ENCODE results near the gene CDK15. TPM values are rescaled to one million over a fixed set of nuclear protein-coding genes. Genes with fewer than 3 reads are reported as not detected.

Gene CDK15
- total and polyA plus RNA-seq, 2 experiments from 2014 or later: 0.27 TPM; not detected in 1

DNA sequence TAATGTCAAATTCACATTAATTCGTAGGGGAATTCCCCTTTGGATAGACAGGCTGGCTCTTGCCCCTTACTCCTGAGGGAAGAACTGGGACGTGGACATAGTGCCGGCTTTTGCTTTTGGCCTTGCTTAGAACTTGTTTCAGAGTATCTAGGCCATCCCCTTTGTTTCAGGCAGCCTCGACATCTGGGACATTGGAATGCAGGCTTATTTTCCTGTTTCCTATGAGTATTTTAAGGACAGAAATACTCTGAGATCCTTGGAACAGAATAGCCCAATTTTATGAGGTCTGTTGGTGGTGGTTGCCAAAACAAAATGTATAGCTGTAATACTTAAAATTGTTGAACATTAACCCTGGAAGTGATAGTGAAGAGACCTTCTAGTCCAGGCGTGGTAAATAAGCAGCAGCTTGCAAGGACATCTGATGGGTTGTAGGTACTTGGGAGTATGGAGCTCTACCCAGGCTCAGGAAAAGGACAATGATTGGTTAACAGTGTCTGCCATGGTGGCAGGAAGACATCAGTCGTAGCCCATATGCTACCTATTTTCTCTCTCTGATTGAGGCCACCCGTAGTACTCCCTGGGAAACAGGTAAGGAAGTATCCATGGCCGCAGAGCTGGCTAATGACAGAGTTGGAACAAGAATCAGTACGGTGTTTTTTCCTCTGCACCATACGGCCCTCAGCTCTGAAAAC, 112.4 kb downstream of the CDK15 start (continued):
- TF ChIP-seq, protein P1, sequence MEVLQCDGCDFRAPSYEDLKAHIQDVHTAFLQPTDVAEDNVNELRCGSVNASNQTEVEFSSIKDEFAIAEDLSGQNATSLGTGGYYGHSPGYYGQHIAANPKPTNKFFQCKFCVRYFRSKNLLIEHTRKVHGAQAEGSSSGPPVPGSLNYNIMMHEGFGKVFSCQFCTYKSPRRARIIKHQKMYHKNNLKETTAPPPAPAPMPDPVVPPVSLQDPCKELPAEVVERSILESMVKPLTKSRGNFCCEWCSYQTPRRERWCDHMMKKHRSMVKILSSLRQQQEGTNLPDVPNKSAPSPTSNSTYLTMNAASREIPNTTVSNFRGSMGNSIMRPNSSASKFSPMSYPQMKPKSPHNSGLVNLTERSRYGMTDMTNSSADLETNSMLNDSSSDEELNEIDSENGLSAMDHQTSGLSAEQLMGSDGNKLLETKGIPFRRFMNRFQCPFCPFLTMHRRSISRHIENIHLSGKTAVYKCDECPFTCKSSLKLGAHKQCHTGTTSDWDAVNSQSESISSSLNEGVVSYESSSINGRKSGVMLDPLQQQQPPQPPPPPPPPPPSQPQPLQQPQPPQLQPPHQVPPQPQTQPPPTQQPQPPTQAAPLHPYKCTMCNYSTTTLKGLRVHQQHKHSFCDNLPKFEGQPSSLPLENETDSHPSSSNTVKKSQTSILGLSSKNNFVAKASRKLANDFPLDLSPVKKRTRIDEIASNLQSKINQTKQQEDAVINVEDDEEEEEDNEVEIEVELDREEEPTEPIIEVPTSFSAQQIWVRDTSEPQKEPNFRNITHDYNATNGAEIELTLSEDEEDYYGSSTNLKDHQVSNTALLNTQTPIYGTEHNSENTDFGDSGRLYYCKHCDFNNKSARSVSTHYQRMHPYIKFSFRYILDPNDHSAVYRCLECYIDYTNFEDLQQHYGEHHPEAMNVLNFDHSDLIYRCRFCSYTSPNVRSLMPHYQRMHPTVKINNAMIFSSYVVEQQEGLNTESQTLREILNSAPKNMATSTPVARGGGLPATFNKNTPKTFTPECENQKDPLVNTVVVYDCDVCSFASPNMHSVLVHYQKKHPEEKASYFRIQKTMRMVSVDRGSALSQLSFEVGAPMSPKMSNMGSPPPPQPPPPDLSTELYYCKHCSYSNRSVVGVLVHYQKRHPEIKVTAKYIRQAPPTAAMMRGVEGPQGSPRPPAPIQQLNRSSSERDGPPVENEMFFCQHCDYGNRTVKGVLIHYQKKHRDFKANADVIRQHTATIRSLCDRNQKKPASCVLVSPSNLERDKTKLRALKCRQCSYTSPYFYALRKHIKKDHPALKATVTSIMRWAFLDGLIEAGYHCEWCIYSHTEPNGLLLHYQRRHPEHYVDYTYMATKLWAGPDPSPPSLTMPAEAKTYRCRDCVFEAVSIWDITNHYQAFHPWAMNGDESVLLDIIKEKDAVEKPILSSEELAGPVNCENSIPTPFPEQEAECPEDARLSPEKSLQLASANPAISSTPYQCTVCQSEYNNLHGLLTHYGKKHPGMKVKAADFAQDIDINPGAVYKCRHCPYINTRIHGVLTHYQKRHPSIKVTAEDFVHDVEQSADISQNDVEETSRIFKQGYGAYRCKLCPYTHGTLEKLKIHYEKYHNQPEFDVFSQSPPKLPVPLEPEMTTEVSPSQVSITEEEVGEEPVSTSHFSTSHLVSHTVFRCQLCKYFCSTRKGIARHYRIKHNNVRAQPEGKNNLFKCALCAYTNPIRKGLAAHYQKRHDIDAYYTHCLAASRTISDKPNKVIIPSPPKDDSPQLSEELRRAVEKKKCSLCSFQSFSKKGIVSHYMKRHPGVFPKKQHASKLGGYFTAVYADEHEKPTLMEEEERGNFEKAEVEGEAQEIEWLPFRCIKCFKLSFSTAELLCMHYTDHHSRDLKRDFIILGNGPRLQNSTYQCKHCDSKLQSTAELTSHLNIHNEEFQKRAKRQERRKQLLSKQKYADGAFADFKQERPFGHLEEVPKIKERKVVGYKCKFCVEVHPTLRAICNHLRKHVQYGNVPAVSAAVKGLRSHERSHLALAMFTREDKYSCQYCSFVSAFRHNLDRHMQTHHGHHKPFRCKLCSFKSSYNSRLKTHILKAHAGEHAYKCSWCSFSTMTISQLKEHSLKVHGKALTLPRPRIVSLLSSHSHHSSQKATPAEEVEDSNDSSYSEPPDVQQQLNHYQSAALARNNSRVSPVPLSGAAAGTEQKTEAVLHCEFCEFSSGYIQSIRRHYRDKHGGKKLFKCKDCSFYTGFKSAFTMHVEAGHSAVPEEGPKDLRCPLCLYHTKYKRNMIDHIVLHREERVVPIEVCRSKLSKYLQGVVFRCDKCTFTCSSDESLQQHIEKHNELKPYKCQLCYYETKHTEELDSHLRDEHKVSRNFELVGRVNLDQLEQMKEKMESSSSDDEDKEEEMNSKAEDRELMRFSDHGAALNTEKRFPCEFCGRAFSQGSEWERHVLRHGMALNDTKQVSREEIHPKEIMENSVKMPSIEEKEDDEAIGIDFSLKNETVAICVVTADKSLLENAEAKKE (CRISPR knock-in tag; IDR thresholded peaks at IDR 0.05): no peak
- TF ChIP-seq, protein P2, sequence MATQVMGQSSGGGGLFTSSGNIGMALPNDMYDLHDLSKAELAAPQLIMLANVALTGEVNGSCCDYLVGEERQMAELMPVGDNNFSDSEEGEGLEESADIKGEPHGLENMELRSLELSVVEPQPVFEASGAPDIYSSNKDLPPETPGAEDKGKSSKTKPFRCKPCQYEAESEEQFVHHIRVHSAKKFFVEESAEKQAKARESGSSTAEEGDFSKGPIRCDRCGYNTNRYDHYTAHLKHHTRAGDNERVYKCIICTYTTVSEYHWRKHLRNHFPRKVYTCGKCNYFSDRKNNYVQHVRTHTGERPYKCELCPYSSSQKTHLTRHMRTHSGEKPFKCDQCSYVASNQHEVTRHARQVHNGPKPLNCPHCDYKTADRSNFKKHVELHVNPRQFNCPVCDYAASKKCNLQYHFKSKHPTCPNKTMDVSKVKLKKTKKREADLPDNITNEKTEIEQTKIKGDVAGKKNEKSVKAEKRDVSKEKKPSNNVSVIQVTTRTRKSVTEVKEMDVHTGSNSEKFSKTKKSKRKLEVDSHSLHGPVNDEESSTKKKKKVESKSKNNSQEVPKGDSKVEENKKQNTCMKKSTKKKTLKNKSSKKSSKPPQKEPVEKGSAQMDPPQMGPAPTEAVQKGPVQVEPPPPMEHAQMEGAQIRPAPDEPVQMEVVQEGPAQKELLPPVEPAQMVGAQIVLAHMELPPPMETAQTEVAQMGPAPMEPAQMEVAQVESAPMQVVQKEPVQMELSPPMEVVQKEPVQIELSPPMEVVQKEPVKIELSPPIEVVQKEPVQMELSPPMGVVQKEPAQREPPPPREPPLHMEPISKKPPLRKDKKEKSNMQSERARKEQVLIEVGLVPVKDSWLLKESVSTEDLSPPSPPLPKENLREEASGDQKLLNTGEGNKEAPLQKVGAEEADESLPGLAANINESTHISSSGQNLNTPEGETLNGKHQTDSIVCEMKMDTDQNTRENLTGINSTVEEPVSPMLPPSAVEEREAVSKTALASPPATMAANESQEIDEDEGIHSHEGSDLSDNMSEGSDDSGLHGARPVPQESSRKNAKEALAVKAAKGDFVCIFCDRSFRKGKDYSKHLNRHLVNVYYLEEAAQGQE (IDR thresholded peaks at IDR 0.05; ENCODE audit: unreplicated experiment): no peak
- TF ChIP-seq, protein P3, sequence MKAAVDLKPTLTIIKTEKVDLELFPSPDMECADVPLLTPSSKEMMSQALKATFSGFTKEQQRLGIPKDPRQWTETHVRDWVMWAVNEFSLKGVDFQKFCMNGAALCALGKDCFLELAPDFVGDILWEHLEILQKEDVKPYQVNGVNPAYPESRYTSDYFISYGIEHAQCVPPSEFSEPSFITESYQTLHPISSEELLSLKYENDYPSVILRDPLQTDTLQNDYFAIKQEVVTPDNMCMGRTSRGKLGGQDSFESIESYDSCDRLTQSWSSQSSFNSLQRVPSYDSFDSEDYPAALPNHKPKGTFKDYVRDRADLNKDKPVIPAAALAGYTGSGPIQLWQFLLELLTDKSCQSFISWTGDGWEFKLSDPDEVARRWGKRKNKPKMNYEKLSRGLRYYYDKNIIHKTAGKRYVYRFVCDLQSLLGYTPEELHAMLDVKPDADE (IDR thresholded peaks at IDR 0.05): no peak
- TF ChIP-seq STAT1 (IDR thresholded peaks at IDR 0.05; ENCODE audit: unreplicated experiment) (no peak), EZH2 (IDR thresholded peaks at IDR 0.05; ENCODE audit: low read depth, unreplicated experiment) (no peak), ZNF331 (CRISPR knock-in tag; IDR thresholded peaks at IDR 0.05; ENCODE audit: low read depth) (no peak), CREB1 (CRISPR knock-in tag; IDR thresholded peaks at IDR 0.05; ENCODE audit: low read depth) (no peak), ZNF114 (CRISPR knock-in tag; IDR thresholded peaks at IDR 0.05) (no peak), EZH2phosphoT487 (IDR thresholded peaks at IDR 0.05; ENCODE audit: unreplicated experiment) (no peak)
